Right kidney (tissue), 1 donor: ENCODE results near the gene AFG1L.
A peak's percentile ranks its signal among the peaks of the same experiment; 100 is the strongest.
"Not testable (repeated sequence)": the region's sequence is repeated elsewhere in the genome, so short reads cannot be mapped to it uniquely, and the experiment has no call there.

Source experiments
- DNase-seq: peaks from one replicate; pipeline ENCODE4 v3.0.0-alpha.2; 2016

AFG1L gene

GRCh38 chr6:108523697-108524096, 228.8 kb downstream of the AFG1L start:
- no peak for DNase-seq

GRCh38 chr6:108524528-108525248, 229.8 kb downstream of the AFG1L start:
- DNase-seq = no peak

GRCh38 chr6:108526739-108527174, 231.9 kb downstream of the AFG1L start:
- peak; percentile 18 for DNase-seq

GRCh38 chr6:108528878-108529277, 234.0 kb downstream of the AFG1L start:
- no peak for DNase-seq

GRCh38 chr6:108531332-108531731, 236.5 kb downstream of the AFG1L start:
- DNase-seq = no peak

GRCh38 chr6:108535114-108535742, 240.4 kb downstream of the AFG1L start:
- no peak for DNase-seq

GRCh38 chr6:108535920-108536535, 241.2 kb downstream of the AFG1L start:
- DNase-seq = not testable (repeated sequence)

- peak; percentile 48 for DNase-seq
These were observed 247.2 kb downstream of the AFG1L start for GRCh38 chr6:108541843-108542759.

GRCh38 chr6:108543175-108543940, 248.5 kb downstream of the AFG1L start:
- no peak for DNase-seq

- DNase-seq = no peak
These were observed 249.8 kb downstream of the AFG1L start for GRCh38 chr6:108544606-108545005.

GRCh38 chr6:108546079-108547049, 251.5 kb downstream of the AFG1L start:
- no peak for DNase-seq

- DNase-seq = no peak
These were observed 254.4 kb downstream of the AFG1L start for GRCh38 chr6:108549241-108549640.

- DNase-seq = no peak
These were observed 254.9 kb downstream of the AFG1L start for GRCh38 chr6:108549741-108550140.

GRCh38 chr6:108550256-108550655, 255.4 kb downstream of the AFG1L start:
- no peak for DNase-seq

- no peak for DNase-seq
These were observed 260.7 kb downstream of the AFG1L start for GRCh38 chr6:108555399-108556052.

- DNase-seq = no peak
These were observed 261.4 kb downstream of the AFG1L start for GRCh38 chr6:108556250-108556649.

GRCh38 chr6:108556866-108557493, 262.1 kb downstream of the AFG1L start:
- no peak for DNase-seq

- DNase-seq = peak; percentile 93
These were observed 262.9 kb downstream of the AFG1L start for GRCh38 chr6:108557494-108558371.
